Stimulated activated CD8-positive, alpha-beta memory T cell treated with anti-CD3 and anti-CD28 coated beads, Interleukin-7, amount 100 ng/mL, for 48 hours (primary cell): ENCODE measurements around the gene DDX10.
"Not testable (repeated sequence)": the region's sequence is repeated elsewhere in the genome, so short reads cannot be mapped to it uniquely, and the experiment has no call there.

Source experiments
- DNase-seq, 2 donors: peaks; one replicate each; pipeline ENCODE4 v3.0.0-alpha.2; 2020; ENCODE audit warnings: low read depth in 1 of 2; ENCODE audit errors: extremely low read depth in 1 of 2

The DDX10 gene

DNA sequence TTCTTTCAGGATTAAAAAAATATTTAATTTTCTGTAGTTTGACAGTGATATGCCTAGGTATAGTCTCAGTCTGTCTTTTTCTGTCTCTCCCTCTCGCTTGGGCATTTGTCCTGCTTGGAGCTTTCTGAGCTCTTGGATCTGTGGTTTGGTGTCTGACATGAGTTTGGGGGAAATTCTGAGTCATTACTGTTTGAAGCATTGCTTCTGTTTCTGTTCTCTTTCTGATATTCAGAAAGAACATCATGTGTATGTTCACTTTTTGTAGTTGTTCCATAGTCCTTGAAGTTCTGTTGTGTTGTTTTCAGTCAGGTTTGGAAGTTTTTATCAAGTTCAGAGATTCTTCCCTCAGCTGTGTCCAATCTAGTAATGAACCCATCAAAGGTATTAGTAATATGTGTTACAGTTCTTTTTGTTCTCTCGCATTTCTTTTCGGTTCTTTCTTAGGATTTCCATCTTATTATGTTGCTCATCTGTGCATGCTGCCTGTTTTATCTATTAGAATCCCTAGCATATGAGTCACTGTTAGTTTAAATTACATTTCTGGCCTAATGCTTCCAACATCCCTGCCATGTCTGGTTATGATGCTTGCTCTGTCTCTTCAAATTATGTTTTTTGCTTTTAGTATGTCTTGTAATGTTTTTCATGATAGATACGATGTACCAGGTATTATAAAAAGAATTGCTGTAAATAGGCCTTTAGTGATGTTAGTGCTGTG is 48.4 kb downstream of the DDX10 start:
- no peak for DNase-seq

DNA sequence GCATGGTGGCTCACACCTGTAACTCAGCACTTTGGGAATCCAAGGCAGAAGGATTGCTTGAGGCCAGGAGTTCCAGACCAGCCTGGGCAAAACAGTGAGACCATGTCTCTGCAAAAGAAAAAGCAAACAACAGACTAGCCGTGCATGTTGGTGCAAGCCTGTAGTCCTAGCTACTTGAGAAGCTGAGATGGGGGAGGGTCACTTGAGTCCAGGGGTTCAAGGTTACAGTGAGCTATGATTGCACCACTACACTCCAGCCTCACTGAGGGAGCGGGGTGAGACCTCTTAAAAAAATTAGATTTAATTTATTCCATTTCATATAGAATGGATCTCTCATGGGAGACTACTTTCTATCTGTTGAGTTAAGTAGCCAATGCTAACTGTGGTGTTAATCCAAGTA is 50.4 kb downstream of the DDX10 start:
- DNase-seq = no peak

DNA sequence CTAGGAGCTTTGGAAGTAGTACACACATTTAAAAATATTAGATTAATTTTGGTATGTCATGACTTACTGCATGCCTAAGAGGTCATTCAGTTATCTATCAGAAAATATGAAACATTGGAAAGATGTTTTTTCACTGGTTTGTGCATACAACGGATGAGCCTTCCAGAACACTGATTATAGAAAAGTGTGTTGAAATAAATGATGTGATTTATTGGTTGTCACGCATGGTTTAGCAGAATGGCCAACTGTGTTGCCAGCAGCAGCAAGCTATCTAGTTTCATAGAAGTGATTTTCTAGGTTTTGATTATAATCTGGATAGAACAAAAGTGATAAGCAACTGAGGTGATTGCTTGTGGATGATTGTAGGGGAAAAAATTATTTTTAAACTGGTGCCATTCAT is 53.6 kb downstream of the DDX10 start:
- DNase-seq = no peak

DNA sequence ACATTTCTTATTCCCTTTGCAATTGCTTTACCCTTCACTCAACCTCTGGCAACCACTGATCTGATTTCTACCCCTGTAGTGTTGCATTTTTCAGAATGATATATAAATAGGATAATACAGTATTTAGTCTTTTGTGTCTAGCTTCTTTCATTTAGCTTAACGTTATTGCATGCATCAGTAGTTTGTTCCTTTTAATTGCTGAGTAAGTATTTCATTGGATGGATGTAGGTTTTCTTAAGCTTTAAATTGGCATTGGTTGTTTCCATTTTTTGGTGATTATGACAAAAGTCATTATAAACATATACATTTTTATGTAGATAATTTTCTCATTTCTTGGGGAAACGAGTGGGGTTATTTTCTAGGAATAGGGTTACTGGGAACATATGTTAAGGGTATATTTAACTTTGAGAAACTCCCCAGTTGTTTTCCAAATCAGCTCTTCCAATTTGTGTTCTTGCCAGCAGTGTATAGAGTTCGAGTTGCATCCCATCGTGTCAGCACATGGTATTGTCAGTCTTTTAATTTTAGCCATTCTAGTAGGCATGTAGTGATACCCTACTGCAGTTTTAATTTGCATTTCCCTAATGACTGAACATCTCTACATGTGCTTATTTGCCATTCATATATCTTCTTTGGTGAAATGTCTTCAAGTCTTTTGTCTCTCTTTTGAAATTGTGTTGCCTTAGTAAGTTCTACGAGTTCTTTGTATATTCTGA is 60.3 kb downstream of the DDX10 start:
- DNase-seq = no peak

DNA sequence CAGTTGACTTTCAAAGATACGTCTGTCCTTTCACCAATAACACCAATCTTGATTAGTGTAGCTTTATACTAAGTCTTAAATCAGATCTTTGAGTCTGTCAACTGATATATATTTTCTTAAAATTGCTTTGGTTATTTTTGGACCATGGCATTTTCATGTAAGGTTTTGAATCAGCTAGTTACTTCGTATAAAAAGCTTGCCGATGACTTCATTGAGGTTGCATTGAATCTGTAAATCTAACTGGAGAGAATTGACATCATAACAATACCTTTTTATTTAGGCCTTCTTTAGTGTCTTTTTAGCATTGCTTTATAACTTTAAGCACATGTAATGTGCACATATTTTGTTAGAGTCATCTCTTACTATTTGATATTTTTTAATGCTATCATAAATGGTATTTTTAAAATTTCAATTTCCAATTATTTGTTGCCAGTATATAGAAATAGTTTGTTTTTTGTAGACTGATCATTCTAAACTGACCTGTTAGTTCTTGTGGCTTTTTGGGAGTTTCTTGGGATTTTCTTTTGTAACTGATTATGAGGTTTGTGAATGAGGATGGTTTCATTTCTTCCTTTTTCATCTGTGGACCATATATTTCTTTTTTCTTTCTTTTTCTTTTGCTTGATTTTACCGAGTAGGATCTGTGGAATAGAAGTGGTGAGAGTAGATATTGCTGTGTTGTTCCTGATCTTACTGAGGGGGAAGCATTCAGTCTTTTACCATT is 61.4 kb downstream of the DDX10 start:
- DNase-seq = no peak

DNA sequence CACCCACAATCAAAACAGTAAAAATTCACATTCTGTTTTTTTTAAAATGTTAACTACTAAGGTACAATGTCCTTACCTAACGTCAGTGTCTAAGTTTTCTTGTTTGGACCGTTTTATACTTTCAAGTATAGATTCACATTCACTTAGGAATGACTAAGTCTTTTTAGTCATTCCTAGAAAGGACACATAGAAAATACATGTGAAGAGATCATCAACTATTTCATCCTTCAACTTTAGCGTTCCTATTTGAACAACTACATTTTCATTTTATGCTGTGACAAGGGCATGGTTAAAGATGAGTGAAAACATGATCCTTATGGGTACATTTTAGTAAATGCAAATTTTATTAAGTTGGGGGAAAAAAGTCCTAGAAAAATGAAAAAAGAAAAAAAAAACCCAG is 62.8 kb downstream of the DDX10 start:
- no peak for DNase-seq

DNA sequence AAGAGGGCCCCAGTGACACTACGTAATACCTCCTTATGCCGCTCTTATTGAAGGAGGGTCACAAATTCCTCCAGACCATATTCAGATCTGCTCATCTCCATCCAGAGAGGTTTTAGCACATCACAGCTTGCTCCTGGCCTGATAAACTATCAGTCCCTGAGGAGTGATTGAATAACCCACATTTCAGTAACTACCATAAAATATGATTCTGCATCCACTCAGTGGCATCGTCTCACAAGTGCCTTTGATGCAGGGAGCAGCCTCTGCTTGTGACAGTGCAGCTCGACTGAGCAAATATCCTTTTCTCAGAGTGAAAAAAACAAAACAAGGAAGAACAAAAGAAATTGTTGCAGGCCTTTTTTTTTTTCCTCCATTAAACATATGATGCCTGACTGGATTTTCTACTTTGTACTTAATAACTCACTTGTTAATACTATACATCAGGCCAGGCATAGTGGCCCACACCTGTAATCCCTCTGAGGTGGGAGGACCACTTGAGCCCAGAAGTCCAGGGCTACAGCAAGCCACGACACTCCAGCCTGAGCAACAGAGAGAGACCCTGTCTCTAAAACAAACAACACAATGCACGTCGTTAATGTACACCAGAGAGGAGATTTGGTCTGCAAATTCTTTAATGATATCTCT is 64.5 kb downstream of the DDX10 start:
- no peak for DNase-seq

DNA sequence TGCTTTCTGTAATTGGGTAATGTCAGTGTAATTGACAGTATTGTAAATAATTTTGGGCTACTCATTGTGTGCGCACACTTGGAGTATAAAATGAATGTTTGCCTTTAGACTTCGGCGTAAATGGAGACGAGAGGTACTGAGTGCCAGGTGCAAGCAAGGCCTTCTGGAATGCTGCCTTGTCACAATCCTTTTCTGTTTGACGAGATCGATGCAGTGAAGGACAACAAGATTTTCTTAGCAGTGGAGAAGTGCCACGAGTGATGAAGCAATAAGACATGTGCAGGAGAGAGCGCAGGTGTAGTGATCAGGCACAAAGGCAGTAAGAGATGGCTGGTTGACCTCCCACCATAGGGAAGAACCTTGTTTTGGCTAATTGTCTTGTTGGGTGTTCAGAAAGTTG is 67.5 kb downstream of the DDX10 start:
- DNase-seq = no peak

DNA sequence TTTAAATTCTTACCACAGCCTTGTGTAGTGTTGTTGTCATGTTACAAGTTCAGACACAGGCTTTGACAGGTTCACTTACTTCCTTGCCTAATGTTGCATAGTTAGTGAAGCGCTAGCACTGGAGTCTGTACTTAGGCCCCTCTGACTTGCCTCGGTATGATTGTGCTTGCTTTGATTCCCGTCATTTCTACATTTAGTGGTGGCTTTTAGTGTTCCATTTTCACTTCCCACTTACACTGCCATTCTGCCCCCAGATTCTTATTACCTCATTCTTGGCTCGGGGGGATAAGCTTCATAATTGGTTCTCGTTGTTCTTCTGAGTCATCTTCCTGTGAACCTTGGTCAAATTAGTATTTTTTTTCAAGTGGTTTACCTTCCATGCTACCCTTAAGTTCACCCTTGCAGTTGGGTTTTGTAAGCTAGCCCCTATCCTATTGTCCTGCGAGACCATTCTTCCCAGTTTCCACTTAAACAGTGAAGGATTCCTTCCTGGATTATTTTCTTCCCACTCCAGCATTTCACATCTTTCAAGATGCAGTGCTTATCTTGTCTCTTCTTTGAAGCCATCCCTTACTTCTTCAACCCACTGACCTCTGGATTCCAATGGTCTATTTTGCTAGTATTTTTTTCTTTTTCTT is 68.7 kb downstream of the DDX10 start:
- DNase-seq = peak in 1 of 2 donors; percentile 43

DNA sequence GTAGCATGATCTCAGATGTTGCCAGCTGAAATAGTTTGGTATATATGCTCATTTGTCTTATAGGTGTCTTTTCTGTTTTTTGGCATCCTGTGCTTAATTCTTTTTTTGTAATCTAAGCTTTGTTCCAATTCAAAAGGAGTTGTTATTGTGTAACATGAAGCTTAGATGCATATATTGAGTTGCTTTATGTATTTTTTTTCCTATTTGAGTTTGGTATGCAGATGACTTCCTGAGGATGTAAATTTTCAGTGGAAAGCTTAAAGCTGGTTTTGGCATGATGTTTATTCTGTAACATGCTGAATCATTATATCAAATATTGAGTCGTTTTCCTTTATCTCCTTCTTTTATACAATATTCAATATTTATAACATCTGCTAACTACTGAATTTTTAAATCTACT is 69.4 kb downstream of the DDX10 start:
- no peak for DNase-seq

DNA sequence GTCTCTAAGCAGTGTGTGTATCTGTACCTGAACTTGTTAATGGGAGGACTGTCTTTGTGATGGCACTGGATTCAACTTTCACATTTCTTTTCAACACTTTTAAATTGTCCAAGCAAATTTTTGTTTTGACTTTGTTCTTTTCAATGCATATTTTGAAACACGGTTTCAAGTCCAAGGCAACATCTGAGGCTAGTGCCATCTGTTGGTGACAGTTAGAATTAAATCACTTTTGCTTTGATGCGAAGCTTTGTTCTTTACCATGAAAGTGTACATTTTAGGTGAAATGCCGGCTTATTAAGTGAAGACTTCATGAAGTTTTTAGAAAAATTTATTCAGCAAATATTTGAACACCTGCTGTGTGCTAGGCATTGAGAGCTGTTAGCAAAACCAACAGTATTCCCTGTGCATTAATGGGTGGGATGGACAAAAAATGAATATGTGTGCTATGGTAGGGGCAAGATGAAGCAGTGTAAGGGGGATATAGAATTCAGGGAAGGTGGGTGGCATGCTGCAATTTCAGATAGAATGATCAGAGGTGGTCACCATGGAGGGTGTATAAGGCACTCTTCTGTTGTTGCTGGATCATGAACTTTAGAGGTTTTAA is 70.2 kb downstream of the DDX10 start:
- no peak for DNase-seq

DNA sequence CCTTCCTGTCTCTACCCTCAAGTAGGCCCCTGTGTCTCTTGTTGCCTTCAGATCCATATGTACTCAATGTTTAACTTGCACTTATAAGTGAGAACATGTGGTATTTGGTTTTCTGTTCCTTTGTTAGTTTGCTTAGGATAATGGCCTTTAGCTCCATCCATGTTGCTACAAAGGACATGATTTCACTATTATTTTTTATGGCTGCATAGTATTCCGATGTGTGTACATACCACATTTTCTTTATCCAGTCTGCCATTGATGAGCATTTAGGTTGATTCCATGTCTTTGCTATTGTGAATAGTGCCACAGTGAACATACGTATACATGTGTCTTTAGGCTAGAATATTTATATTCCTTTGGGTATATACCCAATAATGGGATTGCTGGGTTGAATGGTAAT is 75.3 kb downstream of the DDX10 start:
- not testable (repeated sequence) for DNase-seq

DNA sequence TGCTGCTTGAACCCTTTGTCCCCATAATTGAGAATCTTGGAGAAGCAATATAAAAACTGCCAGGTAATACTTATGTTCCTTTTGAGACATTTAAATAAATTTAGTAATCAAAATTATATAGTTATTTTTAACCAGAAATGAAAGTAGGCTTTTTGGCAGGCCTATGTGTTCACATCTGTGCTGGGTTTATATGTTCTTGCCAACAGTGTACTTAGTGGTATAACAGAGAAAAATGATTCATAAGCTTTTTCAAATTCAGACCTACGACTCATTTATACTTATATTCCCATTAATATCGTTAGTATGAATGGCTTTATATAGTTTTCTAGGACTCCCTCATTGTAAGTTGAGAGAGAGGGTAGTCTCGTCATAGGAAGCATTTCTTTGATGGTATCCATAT is 79.0 kb downstream of the DDX10 start:
- no peak for DNase-seq

DNA sequence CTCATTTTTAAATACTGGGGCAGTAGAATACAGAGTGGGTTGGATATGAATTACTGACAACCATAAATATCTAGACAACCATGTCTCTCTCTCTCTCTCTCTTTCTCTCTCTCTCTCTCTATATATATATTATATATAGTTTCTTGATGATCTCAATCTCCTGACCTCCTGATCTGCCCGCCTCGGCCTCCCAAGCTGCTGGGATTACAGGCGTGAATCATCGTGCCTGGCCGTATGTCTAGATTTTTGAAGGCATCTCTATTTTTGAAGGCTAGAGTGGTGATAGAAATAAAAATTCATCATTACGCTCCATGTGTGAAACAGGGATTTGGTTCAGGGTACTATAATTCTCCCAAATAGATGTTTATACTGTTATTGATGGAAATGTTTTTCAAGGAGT is 84.1 kb downstream of the DDX10 start:
- no peak for DNase-seq

DNA sequence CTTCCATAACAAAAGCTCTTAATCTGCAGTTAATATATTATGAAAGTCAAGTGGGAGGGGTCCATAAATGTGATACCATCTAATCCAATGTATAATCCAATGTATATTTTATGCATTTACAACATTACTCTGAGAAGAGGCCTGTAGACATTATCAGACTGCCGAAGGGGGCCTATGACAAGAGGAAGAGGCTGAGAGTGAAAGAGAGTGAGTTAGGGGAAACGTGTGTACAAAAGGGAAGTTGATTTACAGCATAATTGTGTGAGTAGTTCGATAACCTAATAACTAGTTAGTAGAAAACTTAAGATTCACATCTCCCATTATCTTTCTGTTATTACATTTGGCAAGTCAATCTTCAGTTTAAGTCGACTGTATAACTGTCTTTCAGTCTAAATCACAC is 86.6 kb downstream of the DDX10 start:
- no peak for DNase-seq

DNA sequence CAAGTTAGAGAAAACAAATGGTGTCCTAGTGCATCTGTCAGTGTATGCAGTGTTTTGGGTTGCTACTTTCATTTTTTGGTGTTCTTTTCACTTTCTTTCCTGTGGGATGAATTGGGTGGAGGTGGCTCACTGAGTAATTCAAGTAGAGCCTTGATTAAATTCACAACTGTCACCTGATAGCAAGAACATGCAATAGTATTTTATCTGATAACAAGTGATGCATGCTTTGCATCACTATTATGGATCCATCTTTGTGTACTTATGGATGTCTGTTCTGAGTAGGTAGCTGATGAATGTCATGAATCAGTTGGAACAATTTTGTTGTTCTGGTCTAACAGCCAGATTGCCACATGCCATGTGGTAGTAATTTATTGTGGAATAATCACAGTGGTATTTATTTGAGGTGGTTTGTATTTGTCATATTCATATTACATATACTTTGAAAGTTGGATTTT is 87.5 kb downstream of the DDX10 start:
- DNase-seq = no peak

DNA sequence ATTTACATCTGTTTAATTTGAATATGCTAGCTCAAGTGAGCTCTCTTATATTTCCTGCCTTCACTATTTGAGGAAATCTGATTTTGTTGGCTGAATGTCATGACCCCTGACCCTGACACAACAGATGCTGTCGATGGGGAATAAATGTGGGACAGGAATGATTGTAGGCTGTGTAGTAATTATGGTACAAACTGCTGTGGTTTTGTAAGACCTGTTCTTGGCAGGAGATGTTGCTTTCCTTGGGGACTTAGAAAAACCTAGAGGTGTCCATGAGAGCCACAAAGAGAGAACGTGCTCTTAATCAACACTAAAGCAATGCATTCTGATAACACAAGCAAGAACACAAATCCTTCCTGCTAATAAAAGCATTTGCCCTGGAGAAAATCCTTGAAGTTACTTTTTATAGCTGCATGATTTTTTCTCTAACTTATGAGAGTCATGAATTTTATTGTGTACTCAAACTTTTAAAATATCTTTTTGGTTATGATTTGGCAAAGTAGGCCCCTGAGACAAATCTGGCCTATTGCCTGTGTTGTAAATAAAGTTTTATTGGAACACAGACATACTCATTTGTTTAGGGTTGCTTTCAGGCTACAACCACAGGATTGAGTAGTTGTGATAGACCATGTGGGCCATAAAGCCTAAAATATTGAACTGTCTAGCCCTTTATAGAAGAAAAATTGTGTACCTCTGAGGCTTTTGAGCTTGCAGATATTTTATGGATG is 90.2 kb downstream of the DDX10 start:
- DNase-seq = no peak

DNA sequence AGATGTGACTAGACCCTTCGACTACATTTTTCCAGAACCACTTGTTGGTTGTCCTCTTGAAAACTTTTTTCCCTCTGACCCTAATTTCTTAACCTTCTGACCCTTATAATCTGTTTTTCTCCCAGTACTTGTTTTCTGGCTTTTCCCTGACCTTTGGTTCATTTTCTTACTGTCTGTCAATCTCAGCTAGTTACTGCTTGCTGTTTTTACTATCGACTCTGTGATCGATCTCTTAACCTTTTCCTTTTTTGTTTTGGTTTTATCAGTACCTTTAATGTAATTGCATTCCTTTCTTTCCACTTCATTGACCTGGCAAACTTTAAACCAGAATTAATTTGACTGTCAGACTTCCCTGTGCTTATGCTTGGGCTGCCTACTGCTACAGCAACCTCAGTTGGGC is 92.8 kb downstream of the DDX10 start:
- no peak for DNase-seq

DNA sequence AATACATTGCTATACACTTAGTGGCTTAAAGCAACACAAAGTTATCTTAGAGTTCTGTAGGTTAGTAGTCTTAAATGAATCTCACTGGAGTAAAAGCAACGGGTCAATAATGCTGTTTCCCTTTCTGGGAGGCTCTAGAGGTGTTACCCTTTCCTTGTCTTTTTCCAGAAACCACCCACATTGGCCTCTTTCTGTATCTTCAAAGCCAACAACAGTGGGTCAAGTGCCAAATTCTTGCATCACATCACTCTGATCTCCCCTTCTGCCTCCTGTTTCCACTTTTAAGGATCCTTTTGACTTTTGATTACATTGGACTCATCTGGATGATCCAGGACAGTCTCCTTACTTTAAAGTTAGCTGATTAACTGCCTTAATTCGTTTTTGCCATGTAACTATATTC is 93.6 kb downstream of the DDX10 start:
- no peak for DNase-seq

DNA sequence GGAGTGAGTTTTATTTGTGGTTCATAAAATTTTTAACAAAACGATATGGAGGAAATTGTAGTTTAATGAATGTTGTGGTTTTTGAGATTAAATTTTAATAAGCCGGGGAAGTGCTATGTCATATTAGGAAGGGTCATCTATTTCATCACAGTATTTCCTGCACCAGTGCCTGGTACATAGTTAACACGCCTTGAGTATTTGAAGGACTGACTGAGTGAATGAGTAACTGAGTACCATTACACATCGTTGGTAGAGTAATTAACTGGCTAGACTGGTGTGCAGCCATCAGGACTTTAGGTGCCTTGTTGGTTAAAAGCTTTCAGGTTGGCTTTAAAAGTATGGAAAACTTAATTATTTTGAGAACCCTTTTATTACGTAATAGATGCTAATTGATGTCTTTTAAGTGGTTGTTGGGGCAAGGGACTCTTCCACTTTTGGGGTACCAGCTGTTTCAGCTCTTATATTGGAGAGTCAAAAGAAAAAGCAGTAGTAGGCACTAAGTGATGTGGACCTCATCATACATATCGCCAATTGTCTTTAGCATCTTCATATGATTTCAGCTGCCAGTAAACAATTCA is 101.8 kb downstream of the DDX10 start:
- no peak for DNase-seq
